GM20000 (cell line): ENCODE data around the gene EBF4.

Source experiments
- DNase-seq: peaks from one replicate; pipeline ENCODE4 v3.0.0; 2012; ENCODE audit warnings: low spot score
- TF ChIP-seq, protein P1 (sequence below): IDR thresholded peaks from 2 replicates; pipeline ENCODE4 v1.5.1; 2012; ENCODE audit warnings: mild to moderate bottlenecking, control low read depth; ENCODE audit errors: extremely low read depth, missing control alignments

The EBF4 gene

DNA sequence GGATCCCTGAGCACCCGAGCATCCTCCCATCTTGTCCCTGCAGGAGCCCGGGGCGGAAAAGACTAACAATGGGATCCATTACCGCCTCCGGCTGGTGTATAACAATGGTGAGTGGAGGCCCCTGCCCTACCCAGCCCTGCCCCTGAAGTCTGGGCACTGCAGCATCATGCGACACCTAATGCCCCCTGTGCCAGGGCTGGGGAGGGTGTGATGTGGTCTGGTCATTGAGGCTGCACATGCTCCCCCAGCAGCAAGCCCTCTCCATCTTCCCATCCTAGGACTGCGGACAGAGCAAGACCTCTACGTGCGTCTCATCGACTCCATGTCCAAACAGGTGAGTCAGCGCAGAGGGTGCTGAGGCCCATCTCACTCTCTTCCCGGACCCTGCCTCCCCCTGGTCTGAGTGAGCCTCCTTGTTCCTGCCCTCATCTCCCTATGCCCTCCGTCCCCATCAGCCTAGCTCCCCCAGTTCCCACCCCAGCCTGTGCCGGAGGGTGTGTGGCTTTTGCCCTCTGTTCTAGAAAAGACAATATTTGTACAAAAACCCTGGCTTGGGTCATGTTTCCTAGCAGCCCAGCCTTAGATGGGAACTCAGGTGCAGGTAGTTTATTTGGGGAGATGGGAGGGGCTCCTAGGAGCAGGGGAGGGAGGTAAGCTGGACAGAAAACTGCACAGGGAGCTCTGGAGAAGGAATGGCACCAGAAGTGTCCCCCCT, 13.5 kb downstream of the EBF4 start:
- no peak for DNase-seq
- TF ChIP-seq, protein P1, sequence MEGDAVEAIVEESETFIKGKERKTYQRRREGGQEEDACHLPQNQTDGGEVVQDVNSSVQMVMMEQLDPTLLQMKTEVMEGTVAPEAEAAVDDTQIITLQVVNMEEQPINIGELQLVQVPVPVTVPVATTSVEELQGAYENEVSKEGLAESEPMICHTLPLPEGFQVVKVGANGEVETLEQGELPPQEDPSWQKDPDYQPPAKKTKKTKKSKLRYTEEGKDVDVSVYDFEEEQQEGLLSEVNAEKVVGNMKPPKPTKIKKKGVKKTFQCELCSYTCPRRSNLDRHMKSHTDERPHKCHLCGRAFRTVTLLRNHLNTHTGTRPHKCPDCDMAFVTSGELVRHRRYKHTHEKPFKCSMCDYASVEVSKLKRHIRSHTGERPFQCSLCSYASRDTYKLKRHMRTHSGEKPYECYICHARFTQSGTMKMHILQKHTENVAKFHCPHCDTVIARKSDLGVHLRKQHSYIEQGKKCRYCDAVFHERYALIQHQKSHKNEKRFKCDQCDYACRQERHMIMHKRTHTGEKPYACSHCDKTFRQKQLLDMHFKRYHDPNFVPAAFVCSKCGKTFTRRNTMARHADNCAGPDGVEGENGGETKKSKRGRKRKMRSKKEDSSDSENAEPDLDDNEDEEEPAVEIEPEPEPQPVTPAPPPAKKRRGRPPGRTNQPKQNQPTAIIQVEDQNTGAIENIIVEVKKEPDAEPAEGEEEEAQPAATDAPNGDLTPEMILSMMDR = no peak

DNA sequence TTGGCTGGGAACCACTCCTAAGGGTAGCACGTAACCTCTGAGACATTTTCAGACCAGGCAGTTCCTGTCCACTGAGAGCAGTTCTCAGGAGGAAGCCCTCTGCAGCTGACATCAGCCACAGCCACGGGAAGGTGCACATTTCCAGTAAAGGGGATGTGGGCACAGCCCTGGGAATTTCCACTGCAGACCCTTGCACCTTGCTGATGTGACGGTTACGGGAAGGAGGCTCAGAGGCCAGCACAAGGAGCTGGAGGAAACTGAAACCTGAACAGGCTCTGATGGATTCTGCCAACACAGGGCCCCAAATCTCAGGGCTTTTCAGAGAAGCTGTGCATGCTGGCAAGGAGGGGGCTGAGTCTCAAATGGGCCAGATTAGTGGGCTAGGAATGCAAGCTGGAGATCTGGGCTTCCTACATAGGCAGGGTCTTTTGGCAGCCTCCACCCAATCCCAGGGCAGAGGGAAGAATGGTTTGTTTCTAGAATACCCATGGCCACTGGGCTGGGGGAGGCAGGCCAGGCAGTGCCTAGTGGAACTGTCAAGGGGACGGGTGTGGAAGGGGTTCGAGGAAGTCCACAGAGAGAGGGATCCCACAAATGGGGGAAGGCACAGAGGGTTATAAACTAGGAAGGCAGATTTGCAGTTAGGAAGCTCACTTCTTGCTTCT, 14.2 kb downstream of the EBF4 start:
- TF ChIP-seq, protein P1 = no peak
- no peak for DNase-seq

DNA sequence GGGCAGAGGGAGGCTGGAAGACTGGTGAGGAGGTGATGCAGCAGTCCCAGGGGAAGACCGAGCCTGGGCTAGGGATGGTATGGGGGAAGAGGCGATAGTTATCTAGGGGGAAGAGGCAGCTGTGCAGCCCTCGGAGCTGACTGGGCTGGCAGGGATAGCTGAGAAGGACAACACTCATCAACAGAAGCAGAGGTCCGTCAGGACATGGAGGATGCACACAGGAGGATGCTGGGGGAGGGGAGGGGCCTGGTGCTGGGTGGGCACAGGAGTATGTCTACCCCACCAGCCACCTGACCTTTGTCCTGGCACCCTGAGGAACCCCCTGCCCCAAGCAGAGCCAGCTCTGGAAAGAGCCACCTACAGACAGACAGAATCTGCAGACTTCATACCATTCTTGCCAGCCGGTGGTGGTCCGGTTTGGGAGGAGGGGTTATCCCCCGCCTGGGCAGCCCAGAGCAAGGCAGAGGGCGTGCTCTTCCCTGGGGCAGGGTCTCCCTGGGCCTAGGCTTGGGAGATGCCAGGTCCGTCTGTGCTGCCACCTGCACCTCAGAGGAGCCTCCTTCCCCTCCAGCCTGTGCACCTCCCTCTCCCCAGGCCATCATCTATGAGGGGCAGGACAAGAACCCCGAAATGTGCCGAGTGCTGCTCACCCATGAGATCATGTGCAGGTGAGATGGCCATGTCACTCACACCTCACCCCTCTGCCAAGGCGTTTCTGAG, 14.9 kb downstream of the EBF4 start:
- TF ChIP-seq, protein P1 = no peak
- no peak for DNase-seq

DNA sequence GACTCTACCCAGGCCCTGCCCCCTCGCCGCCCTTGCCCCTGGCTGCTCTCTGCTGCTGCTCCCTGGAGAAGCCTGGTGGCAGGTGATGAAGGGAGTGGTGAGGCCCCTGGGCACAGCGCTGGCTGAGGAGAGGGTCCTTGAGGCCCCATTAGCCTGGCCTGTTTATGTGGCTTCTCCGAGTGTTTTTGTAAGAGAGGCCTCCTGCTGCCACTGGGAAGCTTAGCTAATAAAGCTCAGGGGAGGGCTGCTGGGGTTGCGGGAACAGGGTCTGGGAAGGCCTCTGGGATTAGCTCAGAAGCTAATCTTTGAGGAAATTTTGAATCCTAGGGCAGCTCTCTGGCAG, 15.5 kb downstream of the EBF4 start:
- DNase-seq = no peak
- TF ChIP-seq, protein P1 = no peak

DNA sequence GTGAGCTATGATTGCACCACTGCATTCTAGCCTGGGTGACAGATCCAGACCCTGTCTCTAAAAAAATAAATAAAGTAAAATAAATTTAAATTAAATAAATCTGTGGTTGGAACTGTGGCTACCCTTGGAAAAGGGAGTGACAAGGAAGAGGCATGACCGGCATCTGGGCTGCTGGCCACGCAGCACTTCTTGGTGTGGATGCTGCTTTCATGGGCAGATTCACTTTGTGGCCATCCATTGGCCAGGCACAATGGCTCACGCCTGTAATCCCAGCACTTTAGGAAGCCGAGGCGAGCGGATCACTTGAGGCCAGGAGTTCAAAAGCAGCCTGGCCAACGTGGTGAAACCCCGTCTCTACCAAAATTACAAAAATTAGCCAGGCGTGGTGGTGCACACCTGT, 16.1 kb downstream of the EBF4 start:
- TF ChIP-seq, protein P1 = no peak
- DNase-seq = no peak

DNA sequence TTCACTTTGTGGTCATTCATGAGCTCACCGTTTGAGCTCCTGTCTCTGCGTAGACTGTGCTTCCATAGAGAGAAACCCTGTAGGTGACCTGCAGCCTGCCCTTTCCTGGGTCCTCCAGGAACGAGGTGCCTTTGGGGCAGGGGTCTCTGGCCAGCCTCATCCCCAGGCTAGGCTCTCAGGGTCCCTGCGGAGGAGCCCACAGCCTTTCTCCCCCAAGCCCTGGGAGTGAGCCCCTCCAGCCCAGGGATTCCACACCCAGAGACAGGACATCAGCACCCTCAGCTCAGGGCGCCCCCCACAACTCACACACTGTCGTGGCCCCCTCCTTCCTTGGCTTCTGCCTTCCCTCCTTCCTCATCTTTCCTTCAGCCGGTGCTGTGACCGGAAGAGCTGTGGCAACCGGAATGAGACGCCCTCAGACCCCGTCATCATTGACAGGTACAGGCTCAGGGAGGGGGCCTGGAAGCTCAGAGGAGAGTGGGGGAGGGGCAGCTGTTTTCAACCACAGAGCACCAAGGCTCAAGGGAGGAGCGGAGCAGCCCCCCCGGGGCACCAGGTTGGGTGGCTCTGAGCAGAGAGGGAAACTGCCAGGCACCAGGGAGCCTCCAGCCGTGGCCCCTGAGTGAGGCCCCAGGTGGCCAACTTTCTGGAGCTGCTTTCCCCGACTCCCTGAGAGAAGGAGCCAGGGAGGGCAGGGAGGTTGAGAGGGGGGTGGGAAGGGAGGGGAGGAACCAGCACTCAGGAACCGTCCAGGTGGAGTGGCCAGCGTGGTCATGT, 16.8 kb downstream of the EBF4 start:
- TF ChIP-seq, protein P1 = no peak
- DNase-seq = no peak
